ENCODE data around the gene CACNB2. TPM values are rescaled to one million over a fixed set of nuclear protein-coding genes. Genes with fewer than 3 reads are reported as not detected.
"Not testable (repeated sequence)": the region's sequence is repeated elsewhere in the genome, so short reads cannot be mapped to it uniquely, and the experiment has no call there.

CACNB2 gene
- total RNA-seq, 1 experiment from 2014 or later = 34.1 TPM

DNA sequence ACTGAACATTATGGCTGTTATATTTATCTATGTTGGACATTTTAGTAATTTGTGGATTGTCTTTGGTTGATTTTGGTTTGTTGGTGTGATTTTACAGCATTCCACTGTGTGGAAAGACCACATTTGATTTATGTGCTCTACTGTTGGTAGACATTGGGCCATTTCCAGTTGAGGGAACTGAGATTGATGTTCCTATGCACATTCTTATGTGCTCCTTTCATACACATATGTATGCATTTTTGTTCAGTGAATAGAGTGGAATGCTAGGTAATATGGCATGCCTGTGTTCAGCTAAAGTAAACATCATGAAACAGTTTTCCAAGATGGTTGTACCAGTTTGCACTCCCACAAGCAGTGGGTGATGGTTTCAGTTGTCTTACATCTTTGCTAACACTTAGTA lies 15.1 kb downstream of the CACNB2 start:
- ChIA-PET POLR2A (ENCODE audit: low non-redundant PET) (no interaction called here), CTCF (no interaction called here)
- DNase-seq (ENCODE audit: low spot score) = no peak
- Histone ChIP-seq H3K27ac (ENCODE audit: low read depth, low read length, poor library complexity, severe bottlenecking) (no peak overlapping the region), H3K4me3 (ENCODE audit: low read depth, low read length, poor library complexity, severe bottlenecking) (no peak overlapping the region), H3K9me3 (ENCODE audit: low read depth, low read length, poor library complexity, severe bottlenecking) (peaks cover 6% of the 10 kb centered on the region), H3K27me3 (replicated peaks; ENCODE audit: insufficient read depth, low read depth, low read length, poor library complexity) (no peaks in the 10 kb centered on the region), H3K4me1 (ENCODE audit: insufficient read depth, low read length, poor library complexity, severe bottlenecking) (peaks cover 29% of the 10 kb centered on the region), H3K36me3 (ENCODE audit: insufficient read depth, low read length, poor library complexity, severe bottlenecking) (peaks cover 41% of the 10 kb centered on the region)
- TF ChIP-seq EZH2 (IDR thresholded peaks at IDR 0.05; ENCODE audit: borderline replicate concordance, low read depth, low read length, poor library complexity, severe bottlenecking) = no peak
- TF ChIP-seq, protein P1, sequence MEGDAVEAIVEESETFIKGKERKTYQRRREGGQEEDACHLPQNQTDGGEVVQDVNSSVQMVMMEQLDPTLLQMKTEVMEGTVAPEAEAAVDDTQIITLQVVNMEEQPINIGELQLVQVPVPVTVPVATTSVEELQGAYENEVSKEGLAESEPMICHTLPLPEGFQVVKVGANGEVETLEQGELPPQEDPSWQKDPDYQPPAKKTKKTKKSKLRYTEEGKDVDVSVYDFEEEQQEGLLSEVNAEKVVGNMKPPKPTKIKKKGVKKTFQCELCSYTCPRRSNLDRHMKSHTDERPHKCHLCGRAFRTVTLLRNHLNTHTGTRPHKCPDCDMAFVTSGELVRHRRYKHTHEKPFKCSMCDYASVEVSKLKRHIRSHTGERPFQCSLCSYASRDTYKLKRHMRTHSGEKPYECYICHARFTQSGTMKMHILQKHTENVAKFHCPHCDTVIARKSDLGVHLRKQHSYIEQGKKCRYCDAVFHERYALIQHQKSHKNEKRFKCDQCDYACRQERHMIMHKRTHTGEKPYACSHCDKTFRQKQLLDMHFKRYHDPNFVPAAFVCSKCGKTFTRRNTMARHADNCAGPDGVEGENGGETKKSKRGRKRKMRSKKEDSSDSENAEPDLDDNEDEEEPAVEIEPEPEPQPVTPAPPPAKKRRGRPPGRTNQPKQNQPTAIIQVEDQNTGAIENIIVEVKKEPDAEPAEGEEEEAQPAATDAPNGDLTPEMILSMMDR (conservative IDR thresholded peaks at IDR 0.05; ENCODE audit: low read depth, low read length) = no peak
- BruUV-seq (replicated peaks) = no TSS peak
- intact Hi-C loops (cut with micrococcal nuclease; ENCODE audit: unreplicated experiment) = no loop called here

GRCh38 chr10:18156797-18157196 lies 16.6 kb downstream of the CACNB2 start:
- H3K27me3 ChIP-seq (replicated peaks; ENCODE audit: insufficient read depth, low read depth, low read length, poor library complexity); CTCF ChIA-PET; POLR2A ChIA-PET (ENCODE audit: low non-redundant PET); BruUV-seq (replicated peaks); H3K27ac ChIP-seq (ENCODE audit: low read depth, low read length, poor library complexity, severe bottlenecking); intact Hi-C loops (cut with micrococcal nuclease; ENCODE audit: unreplicated experiment); DNase-seq (ENCODE audit: low spot score); H3K4me3 ChIP-seq (ENCODE audit: low read depth, low read length, poor library complexity, severe bottlenecking); H3K9me3 ChIP-seq (ENCODE audit: low read depth, low read length, poor library complexity, severe bottlenecking): not testable (repeated sequence)
- Histone ChIP-seq H3K4me1 (ENCODE audit: insufficient read depth, low read length, poor library complexity, severe bottlenecking) (peaks cover 35% of the 10 kb centered on the region), H3K36me3 (ENCODE audit: insufficient read depth, low read length, poor library complexity, severe bottlenecking) (peaks cover 33% of the 10 kb centered on the region)

DNA sequence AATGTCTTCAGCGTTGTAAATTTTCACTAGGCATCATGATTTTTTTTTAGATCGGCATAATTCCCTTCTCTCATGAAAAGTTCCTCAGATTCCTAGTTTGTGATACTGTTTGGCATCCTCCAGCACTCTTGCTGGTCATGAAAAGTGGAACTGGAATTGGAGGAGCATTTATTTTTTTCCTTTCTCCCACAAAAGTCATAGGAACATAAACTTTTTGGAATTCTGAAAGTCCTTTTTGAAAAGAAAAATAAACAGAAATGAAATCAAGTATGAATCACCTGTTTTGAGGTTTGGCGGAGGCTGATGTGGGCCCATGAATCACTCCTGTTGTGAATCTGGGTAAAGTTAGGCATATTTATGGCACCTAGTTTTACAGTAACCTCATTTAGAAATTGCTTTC lies 17.7 kb downstream of the CACNB2 start:
- H3K27ac ChIP-seq (ENCODE audit: low read depth, low read length, poor library complexity, severe bottlenecking) = peak overlapping the region; percentile 85
- POLR2A ChIA-PET (ENCODE audit: low non-redundant PET) = no interaction called here
- DNase-seq (ENCODE audit: low spot score) = no peak
- intact Hi-C loops (cut with micrococcal nuclease; ENCODE audit: unreplicated experiment) = no loop called here
- H3K9me3 ChIP-seq (ENCODE audit: low read depth, low read length, poor library complexity, severe bottlenecking) = peaks cover 6% of the 10 kb centered on the region
- peaks cover 41% of the 10 kb centered on the region for H3K4me1 ChIP-seq (ENCODE audit: insufficient read depth, low read length, poor library complexity, severe bottlenecking)
- no TSS peak for BruUV-seq (replicated peaks)
- peaks cover 31% of the 10 kb centered on the region for H3K36me3 ChIP-seq (ENCODE audit: insufficient read depth, low read length, poor library complexity, severe bottlenecking)
- no peak overlapping the region for H3K4me3 ChIP-seq (ENCODE audit: low read depth, low read length, poor library complexity, severe bottlenecking)
- TF ChIP-seq, protein P1 (conservative IDR thresholded peaks at IDR 0.05; ENCODE audit: low read depth, low read length) = no peak
- H3K27me3 ChIP-seq (replicated peaks; ENCODE audit: insufficient read depth, low read depth, low read length, poor library complexity) = no peaks in the 10 kb centered on the region
- CTCF ChIA-PET = no interaction called here

DNA sequence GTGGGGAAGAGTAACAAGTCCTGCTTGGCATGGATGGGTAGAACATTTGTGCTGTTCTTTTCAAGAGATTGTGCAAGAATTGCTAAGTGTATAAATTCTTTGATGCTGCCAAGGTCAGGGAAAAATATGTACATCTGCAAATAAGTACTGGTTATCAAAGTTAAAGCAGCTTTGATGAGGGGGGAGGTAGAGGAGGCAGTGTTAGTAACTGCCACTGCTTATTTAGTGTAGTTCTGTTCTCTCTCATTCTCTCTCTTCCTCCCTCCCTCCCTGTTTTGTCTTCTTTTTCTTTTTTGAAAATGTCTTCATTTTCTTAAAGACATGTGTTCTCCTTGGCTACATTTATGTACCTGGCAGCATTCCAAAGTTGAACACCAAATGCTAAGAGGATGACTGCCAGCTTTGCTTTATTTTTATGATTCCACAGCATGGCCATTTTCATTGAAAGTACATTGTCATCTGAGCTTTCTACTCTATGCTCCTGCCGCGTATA lies 18.6 kb downstream of the CACNB2 start:
- POLR2A ChIA-PET (ENCODE audit: low non-redundant PET) = no interaction called here
- Histone ChIP-seq H3K9me3 (ENCODE audit: low read depth, low read length, poor library complexity, severe bottlenecking) (peaks cover 6% of the 10 kb centered on the region), H3K27ac (ENCODE audit: low read depth, low read length, poor library complexity, severe bottlenecking) (peak overlapping the region; percentile 85), H3K4me1 (ENCODE audit: insufficient read depth, low read length, poor library complexity, severe bottlenecking) (peaks cover 46% of the 10 kb centered on the region), H3K4me3 (ENCODE audit: low read depth, low read length, poor library complexity, severe bottlenecking) (peak overlapping the region; percentile 28), H3K27me3 (replicated peaks; ENCODE audit: insufficient read depth, low read depth, low read length, poor library complexity) (no peaks in the 10 kb centered on the region), H3K36me3 (ENCODE audit: insufficient read depth, low read length, poor library complexity, severe bottlenecking) (peaks cover 24% of the 10 kb centered on the region)
- intact Hi-C loops (cut with micrococcal nuclease; ENCODE audit: unreplicated experiment) = no loop called here
- DNase-seq (ENCODE audit: low spot score) = peak; percentile 72
- no TSS peak for BruUV-seq (replicated peaks)
- TF ChIP-seq EZH2 (IDR thresholded peaks at IDR 0.05; ENCODE audit: borderline replicate concordance, low read depth, low read length, poor library complexity, severe bottlenecking) = no peak
- TF ChIP-seq, protein P1 (conservative IDR thresholded peaks at IDR 0.05; ENCODE audit: low read depth, low read length) = no peak
- CTCF ChIA-PET = no interaction called here
